Glutamatergic neuron (in vitro differentiated cells): Measurements from ENCODE around the gene SLC4A4. TPM values are rescaled to one million over a fixed set of nuclear protein-coding genes. Genes with fewer than 3 reads are reported as not detected.

ENCODE experiments used
- DNase-seq: peaks from one replicate; pipeline ENCODE4 v3.0.0; 2022
- H3K27ac Mint-ChIP-seq: one replicate; pipeline ENCODE4 v1.8.0; 2020; ENCODE audit warnings: mild to moderate bottlenecking, mixed read lengths, inconsistent platforms; ENCODE audit not compliant: unreplicated experiment
- H3K27me3 Mint-ChIP-seq: one replicate; pipeline ENCODE4 v1.8.0; 2020; ENCODE audit warnings: mild to moderate bottlenecking, moderate library complexity, mixed read lengths, inconsistent platforms; ENCODE audit not compliant: unreplicated experiment
- H3K36me3 Mint-ChIP-seq: one replicate; pipeline ENCODE4 v1.8.0; 2020; ENCODE audit warnings: mild to moderate bottlenecking, mixed read lengths, inconsistent platforms; ENCODE audit not compliant: unreplicated experiment
- H3K4me1 Mint-ChIP-seq: one replicate; pipeline ENCODE4 v1.8.0; 2020; ENCODE audit warnings: mild to moderate bottlenecking, low read depth, mixed read lengths, inconsistent platforms; ENCODE audit not compliant: unreplicated experiment
- H3K4me3 Mint-ChIP-seq: one replicate; pipeline ENCODE4 v1.8.0; 2020; ENCODE audit warnings: mild to moderate bottlenecking, mixed read lengths, inconsistent platforms; ENCODE audit not compliant: unreplicated experiment
- H3K9me3 Mint-ChIP-seq: one replicate; pipeline ENCODE4 v1.8.0; 2020; ENCODE audit warnings: mild to moderate bottlenecking, moderate library complexity, mixed read lengths, inconsistent platforms; ENCODE audit not compliant: unreplicated experiment
- CTCF ChIP-seq: fragments of 200-600 bp; sonication (generic); IDR thresholded peaks from one replicate; pipeline ENCODE4 v1.5.0; 2021; ENCODE audit not compliant: partially characterized antibody, unreplicated experiment
- total RNA-seq: library from RNA; stranded (reverse); fragmentation: NEBNext Ultra II Directional; extraction: Animal tissue kit (Norgen Biotek cat#: 25700); gene quantifications from one replicate; pipeline ENCODE4 v1.2.1, GENCODE V29; 2021; ENCODE audit not compliant: unreplicated experiment

SLC4A4 gene
- total RNA-seq, 1 donor from 2014 or later, result 0.86 TPM

- H3K9me3 Mint-ChIP-seq, result no peaks in the 10 kb centered on the region
- no peak for DNase-seq
- H3K36me3 Mint-ChIP-seq, result no peaks in the 10 kb centered on the region
- no peaks in the 10 kb centered on the region for H3K4me1 Mint-ChIP-seq
- no peak overlapping the region for H3K4me3 Mint-ChIP-seq
- H3K27me3 Mint-ChIP-seq, result no peaks in the 10 kb centered on the region
- no peak for TF ChIP-seq CTCF
- H3K27ac Mint-ChIP-seq, result no peak overlapping the region
These were observed 36.7 kb downstream of the SLC4A4 start for GRCh38 chr4:71375494-71375893.

- DNase-seq, result no peak
- no peaks in the 10 kb centered on the region for H3K4me1 Mint-ChIP-seq
- H3K9me3 Mint-ChIP-seq, result no peaks in the 10 kb centered on the region
- TF ChIP-seq CTCF, result no peak
- H3K27ac Mint-ChIP-seq, result no peak overlapping the region
- no peak overlapping the region for H3K4me3 Mint-ChIP-seq
- H3K27me3 Mint-ChIP-seq, result no peaks in the 10 kb centered on the region
- H3K36me3 Mint-ChIP-seq, result no peaks in the 10 kb centered on the region
These were observed 38.7 kb downstream of the SLC4A4 start for GRCh38 chr4:71377561-71377960.

- Mint-ChIP-seq H3K4me1 (no peaks in the 10 kb centered on the region), H3K4me3 (no peak overlapping the region), H3K27me3 (no peaks in the 10 kb centered on the region), H3K27ac (no peak overlapping the region), H3K36me3 (no peaks in the 10 kb centered on the region), H3K9me3 (no peaks in the 10 kb centered on the region)
- TF ChIP-seq CTCF, result no peak
- no peak for DNase-seq
These were observed 40.3 kb downstream of the SLC4A4 start for GRCh38 chr4:71379126-71379525.

GRCh38 chr4:71380788-71381187, 42.0 kb downstream of the SLC4A4 start:
- Mint-ChIP-seq H3K27me3 (no peaks in the 10 kb centered on the region), H3K4me3 (no peak overlapping the region), H3K9me3 (no peaks in the 10 kb centered on the region), H3K27ac (no peak overlapping the region), H3K4me1 (no peaks in the 10 kb centered on the region), H3K36me3 (no peaks in the 10 kb centered on the region)
- DNase-seq, result no peak
- TF ChIP-seq CTCF, result no peak

GRCh38 chr4:71382125-71382899, 43.5 kb downstream of the SLC4A4 start:
- H3K27ac Mint-ChIP-seq, result no peak overlapping the region
- H3K9me3 Mint-ChIP-seq, result no peaks in the 10 kb centered on the region
- H3K4me1 Mint-ChIP-seq, result no peaks in the 10 kb centered on the region
- TF ChIP-seq CTCF, result no peak
- H3K36me3 Mint-ChIP-seq, result no peaks in the 10 kb centered on the region
- H3K4me3 Mint-ChIP-seq, result no peak overlapping the region
- no peaks in the 10 kb centered on the region for H3K27me3 Mint-ChIP-seq
- DNase-seq, result no peak
